OCI-LY7 (cell line): ENCODE results near the gene GP5.

Experiments used
- CTCF ChIP-seq: fragments of 200-600 bp; sonication (generic); conservative IDR thresholded peaks from 2 replicates; pipeline ENCODE4 v1.5.1; 2014; ENCODE audit warnings: mild to moderate bottlenecking, antibody characterized with exemption, low read length, moderate library complexity, mixed read lengths
- EZH2phosphoT487 ChIP-seq: fragments of 200-600 bp; sonication (generic); IDR thresholded peaks from 2 replicates; pipeline ENCODE4 v1.6.1; 2018; ENCODE audit warnings: low read depth, borderline replicate concordance, mild to moderate bottlenecking, mixed run types, antibody characterized with exemption, low read length, moderate library complexity, mixed read lengths

GRCh38 chr3:194381460-194381875 is 17.6 kb downstream of the GP5 start:
- no peak for TF ChIP-seq CTCF
- TF ChIP-seq EZH2phosphoT487 = no peak
